Subcutaneous abdominal adipose tissue (tissue), 5 donors: ENCODE measurements around the gene TMEM30B.
"Not testable (repeated sequence)": the region's sequence is repeated elsewhere in the genome, so short reads cannot be mapped to it uniquely, and the experiment has no call there.

Source experiments
- H3K27ac ChIP-seq: one replicate; pipeline ENCODE4 v1.7.0; 2013; ENCODE audit warnings: low read depth, mild to moderate bottlenecking, inconsistent platforms, low read length, moderate library complexity
- H3K27me3 ChIP-seq, 5 donors: one replicate each; pipeline ENCODE4 v1.7.0; 2013; ENCODE audit warnings: low read length in 5 of 5, inconsistent platforms in 1 of 5; ENCODE audit not compliant: control insufficient read depth in 5 of 5, insufficient read depth in 4 of 5
- H3K36me3 ChIP-seq, 5 donors: one replicate each; pipeline ENCODE4 v1.7.0; 2013; ENCODE audit warnings: low read length in 5 of 5; ENCODE audit not compliant: control insufficient read depth in 5 of 5, insufficient read depth in 5 of 5
- H3K4me1 ChIP-seq, 5 donors: one replicate each; pipeline ENCODE4 v1.7.0; 2013; ENCODE audit warnings: low read length in 5 of 5, mild to moderate bottlenecking in 3 of 5, moderate library complexity in 1 of 5; ENCODE audit not compliant: control insufficient read depth in 5 of 5, insufficient read depth in 5 of 5
- H3K4me3 ChIP-seq, 5 donors: one replicate each; pipeline ENCODE4 v1.7.0; 2013; ENCODE audit warnings: low read length in 5 of 5, low read depth in 1 of 5
- H3K9ac ChIP-seq, 5 donors: one replicate each; pipeline ENCODE4 v1.7.0; 2013; ENCODE audit warnings: low read length in 5 of 5, mild to moderate bottlenecking in 4 of 5, moderate library complexity in 3 of 5
- H3K9me3 ChIP-seq, 5 donors: one replicate each; pipeline ENCODE4 v1.7.0; 2013; ENCODE audit warnings: low read length in 5 of 5; ENCODE audit not compliant: control insufficient read depth in 5 of 5
- donor health status: healthy.
- donor health status: healthy.
- donor health status: healthy.
- donor health status: healthy.
- donor health status: healthy.

TMEM30B gene

DNA sequence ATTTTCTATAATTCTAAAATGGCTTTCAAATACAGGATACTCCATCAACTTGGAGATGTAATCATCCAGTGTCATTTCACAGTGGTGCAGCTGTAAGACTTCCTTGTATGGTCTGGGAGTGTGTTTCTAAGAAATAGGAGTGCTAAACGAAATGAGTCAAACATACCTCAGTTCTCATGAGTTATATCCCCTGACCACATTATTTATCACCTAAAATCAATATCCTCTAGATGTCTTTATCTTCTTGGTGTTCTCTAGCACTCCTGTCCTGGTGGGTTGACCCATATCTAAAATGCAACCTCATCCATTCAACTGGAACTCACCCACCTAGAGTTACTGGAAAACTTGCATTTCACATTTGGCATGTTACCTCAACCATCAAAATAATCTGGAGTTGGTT is 33.2 kb downstream of the TMEM30B start:
- H3K4me3 ChIP-seq, result no peak overlapping the region
- H3K36me3 ChIP-seq, result no peaks in the 10 kb centered on the region
- H3K27me3 ChIP-seq, result no peaks in the 10 kb centered on the region
- H3K27ac ChIP-seq, result no peak overlapping the region
- H3K9ac ChIP-seq, result no peak overlapping the region
- H3K4me1 ChIP-seq, result peaks cover 0 to 8% (median 6%) of the 10 kb centered on the region in 5 donors
- H3K9me3 ChIP-seq, result no peaks in the 10 kb centered on the region

DNA sequence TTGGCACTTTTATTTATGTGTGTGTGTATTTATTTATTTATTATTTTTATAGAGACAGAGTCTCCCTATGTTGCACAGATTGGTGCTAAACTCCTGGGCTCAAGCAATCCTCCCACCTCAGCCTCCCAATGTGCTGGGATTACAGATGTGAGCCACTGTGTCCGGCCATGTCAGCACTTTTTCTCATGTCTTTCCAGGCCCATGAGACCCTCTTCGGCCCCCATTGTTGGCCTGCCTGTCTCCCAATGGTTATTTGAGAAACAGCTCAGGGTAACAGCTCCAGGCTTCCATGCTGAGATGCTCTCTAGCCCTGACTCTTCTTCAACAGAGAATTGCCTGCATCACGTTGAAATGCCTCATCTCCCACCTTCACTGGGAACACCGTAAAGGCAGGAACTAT is 34.4 kb downstream of the TMEM30B start:
- H3K4me3 ChIP-seq, result no peak overlapping the region

DNA sequence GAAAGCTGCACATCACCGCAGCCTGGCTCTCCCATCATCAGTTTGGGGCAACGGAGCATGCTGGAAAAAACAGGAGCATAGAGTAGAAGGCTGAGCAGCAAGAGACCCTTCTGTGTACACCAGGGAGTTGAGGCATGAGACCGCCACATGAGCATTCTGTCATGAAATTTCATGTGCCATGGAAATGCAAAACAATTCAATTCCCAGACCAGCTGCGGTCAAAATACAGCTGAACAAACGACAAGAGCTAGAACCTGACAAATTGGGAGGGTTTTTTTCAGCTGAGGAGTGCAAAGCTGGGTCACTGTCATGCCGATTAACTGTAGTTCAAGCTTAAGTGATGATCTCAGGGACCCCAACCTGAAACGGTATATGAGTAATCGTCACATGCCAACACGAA is 37.1 kb downstream of the TMEM30B start:
- peaks cover 0 to 3% (median 0%) of the 10 kb centered on the region in 5 donors for H3K4me1 ChIP-seq
- H3K4me3 ChIP-seq, result no peak overlapping the region
- H3K36me3 ChIP-seq, result no peaks in the 10 kb centered on the region
- no peaks in the 10 kb centered on the region for H3K27me3 ChIP-seq
- no peak overlapping the region for H3K9ac ChIP-seq
- peaks cover 0 to 16% (median 12%) of the 10 kb centered on the region in 5 donors for H3K9me3 ChIP-seq
- H3K27ac ChIP-seq, result no peak overlapping the region

More for the DNA sequence above, 34.4 kb downstream of the TMEM30B start:
- no peak overlapping the region for H3K9ac ChIP-seq
- no peaks in the 10 kb centered on the region for H3K27me3 ChIP-seq
- no peaks in the 10 kb centered on the region for H3K4me1 ChIP-seq
- H3K27ac ChIP-seq, result no peak overlapping the region
- H3K36me3 ChIP-seq, result no peaks in the 10 kb centered on the region
- peaks cover 0 to under 1% (median 0%) of the 10 kb centered on the region in 5 donors for H3K9me3 ChIP-seq

DNA sequence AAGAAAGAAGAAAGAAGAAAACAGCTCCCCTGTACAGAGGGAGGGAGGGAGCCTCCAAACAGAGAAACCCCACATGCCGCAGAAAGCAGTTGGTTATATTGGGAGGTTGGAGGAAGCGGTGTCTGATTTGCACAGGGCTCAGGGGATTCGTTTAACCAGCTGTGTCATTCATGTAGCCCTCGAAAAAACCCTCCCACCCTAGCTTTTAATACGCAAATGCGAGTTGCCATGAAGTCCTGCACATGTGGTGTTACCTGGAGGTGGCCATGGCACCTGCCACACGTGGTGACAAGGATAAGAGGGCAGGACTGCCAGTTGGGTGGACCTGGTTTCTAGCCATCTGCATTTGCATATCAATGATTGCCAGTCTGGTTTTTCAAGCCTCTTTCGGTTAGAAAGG is 40.9 kb downstream of the TMEM30B start:
- Histone ChIP-seq H3K27ac (no peak overlapping the region), H3K27me3 (no peaks in the 10 kb centered on the region), H3K9me3 (peaks cover 0 to 16% (median 12%) of the 10 kb centered on the region in 5 donors), H3K4me3 (no peak overlapping the region), H3K4me1 (peaks cover 0 to 10% (median 0%) of the 10 kb centered on the region in 5 donors), H3K36me3 (no peaks in the 10 kb centered on the region), H3K9ac (no peak overlapping the region)

DNA sequence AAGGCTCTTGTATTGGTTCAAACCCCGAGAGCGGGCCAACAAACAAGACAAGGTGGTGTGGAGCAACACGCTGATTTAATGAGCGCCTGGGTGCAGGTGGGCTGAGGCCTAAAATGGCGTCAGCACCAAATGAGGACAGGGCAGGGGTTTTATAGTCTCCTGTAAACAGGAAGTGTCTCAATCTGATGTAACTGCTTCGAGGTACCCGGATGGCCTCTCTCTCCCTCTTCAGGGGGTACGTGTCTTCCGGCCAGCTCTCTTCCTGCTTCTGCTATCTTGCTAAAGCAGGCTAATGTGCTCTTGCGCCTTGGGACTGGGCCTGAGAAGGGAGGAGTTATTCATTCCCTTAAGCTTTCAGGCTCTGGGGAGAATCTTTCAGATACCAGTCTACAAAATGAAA is 41.9 kb downstream of the TMEM30B start:
- not testable (repeated sequence) for H3K4me3 ChIP-seq, H3K27ac ChIP-seq, H3K36me3 ChIP-seq, H3K9ac ChIP-seq, H3K27me3 ChIP-seq
- Histone ChIP-seq H3K9me3 (peaks cover 0 to 16% (median 12%) of the 10 kb centered on the region in 5 donors), H3K4me1 (peaks cover 0 to 10% (median 2%) of the 10 kb centered on the region in 5 donors)

DNA sequence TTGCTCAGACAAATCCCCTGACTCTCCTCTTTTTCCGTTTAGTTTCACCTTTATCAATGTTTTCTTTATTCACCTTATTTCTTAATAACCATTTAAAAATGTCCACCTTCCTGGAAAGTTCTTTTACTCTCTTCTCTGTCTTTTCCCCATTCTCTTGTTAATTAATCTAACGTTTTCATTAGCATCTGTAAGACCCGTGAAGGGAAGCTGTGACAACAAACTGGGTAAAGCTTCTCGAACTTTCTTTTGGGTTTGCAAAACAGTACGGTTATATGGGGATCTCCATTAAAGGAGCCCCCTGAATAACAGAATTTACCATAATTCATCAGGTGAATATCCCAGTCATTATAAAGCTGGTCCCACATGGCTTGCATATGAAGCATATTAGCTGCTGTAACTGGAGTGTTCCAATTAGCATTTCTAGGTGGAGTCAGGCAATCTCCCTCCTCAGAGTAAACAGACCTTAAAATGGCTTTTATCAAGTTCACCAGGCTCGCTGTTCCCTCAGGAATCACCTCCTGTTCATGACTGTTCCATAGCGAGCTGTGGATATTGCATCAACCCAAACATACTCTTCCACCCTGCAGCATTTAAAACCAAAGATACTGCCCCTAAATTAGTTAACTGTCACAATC is 42.4 kb downstream of the TMEM30B start:
- H3K4me1 ChIP-seq, result peaks cover 0 to 13% (median 2%) of the 10 kb centered on the region in 5 donors
- no peak overlapping the region for H3K27ac ChIP-seq
- H3K9me3 ChIP-seq, result peaks cover 0 to 16% (median 12%) of the 10 kb centered on the region in 5 donors
- H3K9ac ChIP-seq, result no peak overlapping the region
- H3K4me3 ChIP-seq, result no peak overlapping the region
- H3K36me3 ChIP-seq, result no peaks in the 10 kb centered on the region
- no peaks in the 10 kb centered on the region for H3K27me3 ChIP-seq

DNA sequence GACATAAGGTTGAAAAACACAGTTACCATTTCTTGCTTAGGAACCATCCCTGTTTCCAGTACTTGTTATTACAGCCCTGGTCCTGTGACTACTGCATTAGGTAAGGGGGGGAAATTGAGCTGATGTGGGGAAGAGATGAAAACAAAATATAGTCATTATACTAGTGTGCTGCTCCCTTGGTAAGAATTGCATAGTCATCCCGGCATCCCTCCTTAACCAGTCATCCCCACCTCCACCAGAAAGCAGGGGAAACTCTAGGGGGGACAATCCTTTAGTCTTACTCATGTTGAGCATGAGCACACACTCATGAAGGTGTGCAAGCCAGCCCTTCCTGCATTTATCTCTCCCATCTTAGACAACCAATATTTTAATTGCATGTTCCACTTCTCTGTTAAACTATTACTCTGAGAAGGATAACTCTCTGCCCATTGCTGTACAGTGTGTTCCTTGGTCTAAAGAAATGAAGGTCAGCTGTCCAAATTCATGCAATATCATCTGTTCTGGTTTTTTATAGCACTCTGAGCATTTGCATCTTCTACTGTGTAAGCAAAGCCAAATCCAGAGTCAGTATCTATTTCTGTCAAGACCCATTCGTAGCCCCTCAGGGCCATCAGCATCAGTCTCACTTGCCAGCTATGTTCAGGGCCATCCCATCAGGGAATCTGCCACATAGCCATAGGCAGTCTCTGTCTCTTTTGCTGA is 46.8 kb downstream of the TMEM30B start:
- Histone ChIP-seq H3K36me3 (no peaks in the 10 kb centered on the region), H3K27ac (no peak overlapping the region), H3K4me1 (peaks cover 0 to 19% (median 11%) of the 10 kb centered on the region in 5 donors), H3K9ac (no peak overlapping the region), H3K9me3 (no peaks in the 10 kb centered on the region), H3K27me3 (no peaks in the 10 kb centered on the region), H3K4me3 (peak overlapping the region in 1 of 5 donors; percentile 1)

DNA sequence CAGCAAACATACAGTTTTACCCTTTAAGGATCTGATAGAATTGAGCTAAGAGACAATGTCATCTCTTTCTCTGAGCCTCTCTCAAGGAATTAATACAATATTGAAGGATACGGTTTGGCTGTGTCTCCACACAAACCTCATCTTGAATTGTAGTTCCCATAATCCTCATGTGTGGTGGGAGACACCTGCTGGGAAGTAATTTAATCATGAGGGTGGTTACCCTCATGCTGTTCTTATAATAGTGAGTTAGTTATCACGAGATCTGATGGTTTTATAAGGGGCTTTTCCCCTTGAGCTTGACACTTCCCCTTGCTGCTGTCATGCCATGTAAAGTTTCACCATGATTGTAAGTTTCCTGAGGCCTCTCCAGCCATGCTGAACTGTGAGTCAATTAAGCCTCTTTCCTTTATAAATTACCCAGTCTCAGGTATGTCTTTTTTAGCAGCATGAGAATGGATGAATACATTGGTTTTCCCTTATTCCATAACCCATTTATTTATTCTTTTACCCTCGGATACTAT is 47.6 kb downstream of the TMEM30B start:
- peaks cover 0 to 25% (median 13%) of the 10 kb centered on the region in 5 donors for H3K4me1 ChIP-seq
- no peak overlapping the region for H3K27ac ChIP-seq
- no peaks in the 10 kb centered on the region for H3K36me3 ChIP-seq
- H3K9ac ChIP-seq, result no peak overlapping the region
- H3K27me3 ChIP-seq, result no peaks in the 10 kb centered on the region
- no peaks in the 10 kb centered on the region for H3K9me3 ChIP-seq
- no peak overlapping the region for H3K4me3 ChIP-seq

DNA sequence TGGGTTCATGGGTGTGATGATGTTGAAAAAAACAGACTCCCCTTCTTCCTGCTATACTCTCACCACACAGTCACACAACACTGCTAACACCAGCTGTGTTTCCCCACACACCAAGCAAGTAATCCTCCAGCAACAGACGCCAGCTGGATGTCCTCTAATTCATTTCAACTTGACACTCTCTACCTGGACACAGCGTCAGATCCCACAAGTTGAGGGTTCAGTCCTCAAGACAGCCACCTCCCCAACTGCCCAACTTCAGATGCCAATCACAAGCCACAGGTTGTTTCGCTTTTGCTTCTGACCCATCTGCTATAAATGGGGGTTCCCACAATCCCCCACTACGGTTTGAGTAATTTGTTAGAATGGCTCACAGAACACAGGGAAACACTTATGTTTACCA is 49.3 kb downstream of the TMEM30B start:
- H3K36me3 ChIP-seq, result no peaks in the 10 kb centered on the region
- H3K4me1 ChIP-seq, result peaks cover 0 to 30% (median 20%) of the 10 kb centered on the region in 5 donors
- H3K27me3 ChIP-seq, result no peaks in the 10 kb centered on the region
- no peak overlapping the region for H3K9ac ChIP-seq
- no peaks in the 10 kb centered on the region for H3K9me3 ChIP-seq
- no peak overlapping the region for H3K4me3 ChIP-seq
- no peak overlapping the region for H3K27ac ChIP-seq

DNA sequence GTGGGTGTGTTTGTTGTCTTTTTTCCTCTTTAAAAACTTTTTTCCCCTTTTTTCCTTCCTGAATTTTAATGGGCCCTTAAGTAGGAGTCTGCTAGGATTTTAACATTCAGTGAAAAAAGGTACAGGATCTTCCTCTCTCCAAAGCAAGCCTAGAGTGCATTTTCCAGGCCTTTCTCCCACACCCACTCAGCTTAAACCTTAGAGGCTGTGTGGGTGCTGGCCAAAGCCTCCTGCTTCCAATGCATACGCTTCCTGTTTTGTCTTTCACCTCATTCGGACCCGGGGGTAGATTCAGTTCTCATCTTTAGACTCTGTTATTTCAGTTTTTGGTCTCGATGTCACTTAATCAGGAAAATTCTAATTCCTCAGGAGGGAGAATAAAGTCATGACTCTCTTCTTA is 51.2 kb downstream of the TMEM30B start:
- H3K27ac ChIP-seq, result peak overlapping the region; percentile 73
- no peak overlapping the region for H3K4me3 ChIP-seq

More for the DNA sequence above, 51.2 kb downstream of the TMEM30B start:
- peaks cover 0 to 39% (median 26%) of the 10 kb centered on the region in 5 donors for H3K4me1 ChIP-seq
- H3K9ac ChIP-seq, result no peak overlapping the region
- no peaks in the 10 kb centered on the region for H3K9me3 ChIP-seq
- H3K36me3 ChIP-seq, result no peaks in the 10 kb centered on the region
- H3K27me3 ChIP-seq, result no peaks in the 10 kb centered on the region
